Nephron (organoid): Measurements from ENCODE around the gene ZNF606.

ENCODE experiments used
- H3K27ac Mint-ChIP-seq, 3 experiments: 2 replicates each; pipeline ENCODE4 v1.8.0; 2020; ENCODE audit warnings: mixed read lengths in 3 of 3, mild to moderate bottlenecking in 2 of 3, moderate library complexity in 1 of 3
- H3K27me3 Mint-ChIP-seq: 2 replicates; pipeline ENCODE4 v1.8.0; 2021; ENCODE audit warnings: low read depth, mild to moderate bottlenecking, moderate library complexity, mixed read lengths
- H3K36me3 Mint-ChIP-seq: 2 replicates; pipeline ENCODE4 v1.8.0; 2020; ENCODE audit warnings: low read depth, mixed read lengths
- H3K4me1 Mint-ChIP-seq: 2 replicates; pipeline ENCODE4 v1.8.0; 2020; ENCODE audit warnings: mixed read lengths
- H3K4me3 Mint-ChIP-seq, 3 experiments: 2 replicates each; pipeline ENCODE4 v1.8.0; 2020; ENCODE audit warnings: mild to moderate bottlenecking in 3 of 3, mixed read lengths in 3 of 3, moderate library complexity in 2 of 3
- H3K9me3 Mint-ChIP-seq: 2 replicates; pipeline ENCODE4 v1.8.0; 2020; ENCODE audit warnings: mixed read lengths
- CTCF ChIP-seq, 3 experiments: fragments of 200-600 bp; sonication (generic); IDR thresholded peaks; one replicate each; pipeline ENCODE4 v1.5.0; 2021; ENCODE audit warnings: antibody characterized with exemption in 3 of 3; ENCODE audit not compliant: unreplicated experiment in 3 of 3

ZNF606 gene

GRCh38 chr19:58022283-58022660 is 19.7 kb upstream of the ZNF606 start:
- Mint-ChIP-seq H3K9me3 (peaks cover 48% of the 10 kb centered on the region), H3K27me3 (peaks cover 6% of the 10 kb centered on the region), H3K27ac (no peak overlapping the region), H3K4me1 (no peaks in the 10 kb centered on the region), H3K36me3 (no peaks in the 10 kb centered on the region), H3K4me3 (no peak overlapping the region)
- TF ChIP-seq CTCF (IDR thresholded peaks at IDR 0.05; ENCODE audit: unreplicated experiment in 3 of 3) = no peak

- Mint-ChIP-seq H3K27ac (no peak overlapping the region), H3K4me3 (no peak overlapping the region), H3K9me3 (peaks cover 48% of the 10 kb centered on the region), H3K36me3 (no peaks in the 10 kb centered on the region), H3K4me1 (no peaks in the 10 kb centered on the region), H3K27me3 (peaks cover 6% of the 10 kb centered on the region)
- no peak for TF ChIP-seq CTCF (IDR thresholded peaks at IDR 0.05; ENCODE audit: unreplicated experiment in 3 of 3)
Measured at GRCh38 chr19:58021541-58022282, 19.1 kb upstream of the ZNF606 start.

GRCh38 chr19:58020129-58020528 is 17.5 kb upstream of the ZNF606 start:
- Mint-ChIP-seq H3K27me3 (peaks cover 6% of the 10 kb centered on the region), H3K4me3 (no peak overlapping the region), H3K27ac (no peak overlapping the region), H3K4me1 (no peaks in the 10 kb centered on the region), H3K9me3 (peaks cover 47% of the 10 kb centered on the region), H3K36me3 (peaks cover 4% of the 10 kb centered on the region)
- no peak for TF ChIP-seq CTCF (IDR thresholded peaks at IDR 0.05; ENCODE audit: unreplicated experiment in 3 of 3)

GRCh38 chr19:58014141-58014540 is 11.5 kb upstream of the ZNF606 start:
- no peak for TF ChIP-seq CTCF (IDR thresholded peaks at IDR 0.05; ENCODE audit: unreplicated experiment in 3 of 3)
- H3K36me3 Mint-ChIP-seq = peaks cover 44% of the 10 kb centered on the region
- no peak overlapping the region for H3K4me3 Mint-ChIP-seq
- H3K4me1 Mint-ChIP-seq = no peaks in the 10 kb centered on the region
- no peaks in the 10 kb centered on the region for H3K27me3 Mint-ChIP-seq
- H3K9me3 Mint-ChIP-seq = peaks cover 63% of the 10 kb centered on the region
- H3K27ac Mint-ChIP-seq = no peak overlapping the region

GRCh38 chr19:58010507-58010906 is 7.9 kb upstream of the ZNF606 start:
- no peaks in the 10 kb centered on the region for H3K4me1 Mint-ChIP-seq
- H3K27me3 Mint-ChIP-seq = no peaks in the 10 kb centered on the region
- no peak overlapping the region for H3K27ac Mint-ChIP-seq
- peaks cover 76% of the 10 kb centered on the region for H3K36me3 Mint-ChIP-seq
- H3K4me3 Mint-ChIP-seq = no peak overlapping the region
- peaks cover 78% of the 10 kb centered on the region for H3K9me3 Mint-ChIP-seq
- no peak for TF ChIP-seq CTCF (IDR thresholded peaks at IDR 0.05; ENCODE audit: unreplicated experiment in 3 of 3)

- no peak overlapping the region for H3K27ac Mint-ChIP-seq
- peaks cover under 1% of the 10 kb centered on the region for H3K4me1 Mint-ChIP-seq
- peaks cover 79% of the 10 kb centered on the region for H3K9me3 Mint-ChIP-seq
- no peak overlapping the region for H3K4me3 Mint-ChIP-seq
- no peak for TF ChIP-seq CTCF (IDR thresholded peaks at IDR 0.05; ENCODE audit: unreplicated experiment in 3 of 3)
- peaks cover 84% of the 10 kb centered on the region for H3K36me3 Mint-ChIP-seq
- H3K27me3 Mint-ChIP-seq = no peaks in the 10 kb centered on the region
Measured at GRCh38 chr19:58009666-58010301, 7.2 kb upstream of the ZNF606 start.
